ENCODE results near the gene STXBP5. TPM values are rescaled to one million over a fixed set of nuclear protein-coding genes. Genes with fewer than 3 reads are reported as not detected.

STXBP5 gene
- total RNA-seq, 1 donor from 2014 or later = 14.4 TPM

DNA sequence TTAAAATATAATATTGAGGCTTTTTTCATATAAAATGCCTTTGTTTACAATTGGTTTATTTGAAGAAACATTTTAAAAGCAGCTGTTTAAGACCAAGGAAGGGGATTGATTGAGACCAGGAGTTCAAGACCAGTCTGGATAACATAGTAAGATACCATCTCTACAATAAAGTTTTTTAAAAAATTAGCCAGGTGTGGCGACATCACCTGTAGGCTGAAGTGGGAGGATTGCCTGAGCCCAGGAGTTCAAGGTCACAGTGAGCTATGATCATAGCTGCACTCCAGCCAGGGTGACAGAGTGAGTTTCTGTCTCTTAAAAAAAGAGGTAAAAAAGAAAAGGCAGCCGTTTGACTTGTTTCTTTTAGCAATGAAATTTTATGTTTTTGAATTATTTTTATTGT lies 117.0 kb downstream of the STXBP5 start:
- TF ChIP-seq, protein P1, sequence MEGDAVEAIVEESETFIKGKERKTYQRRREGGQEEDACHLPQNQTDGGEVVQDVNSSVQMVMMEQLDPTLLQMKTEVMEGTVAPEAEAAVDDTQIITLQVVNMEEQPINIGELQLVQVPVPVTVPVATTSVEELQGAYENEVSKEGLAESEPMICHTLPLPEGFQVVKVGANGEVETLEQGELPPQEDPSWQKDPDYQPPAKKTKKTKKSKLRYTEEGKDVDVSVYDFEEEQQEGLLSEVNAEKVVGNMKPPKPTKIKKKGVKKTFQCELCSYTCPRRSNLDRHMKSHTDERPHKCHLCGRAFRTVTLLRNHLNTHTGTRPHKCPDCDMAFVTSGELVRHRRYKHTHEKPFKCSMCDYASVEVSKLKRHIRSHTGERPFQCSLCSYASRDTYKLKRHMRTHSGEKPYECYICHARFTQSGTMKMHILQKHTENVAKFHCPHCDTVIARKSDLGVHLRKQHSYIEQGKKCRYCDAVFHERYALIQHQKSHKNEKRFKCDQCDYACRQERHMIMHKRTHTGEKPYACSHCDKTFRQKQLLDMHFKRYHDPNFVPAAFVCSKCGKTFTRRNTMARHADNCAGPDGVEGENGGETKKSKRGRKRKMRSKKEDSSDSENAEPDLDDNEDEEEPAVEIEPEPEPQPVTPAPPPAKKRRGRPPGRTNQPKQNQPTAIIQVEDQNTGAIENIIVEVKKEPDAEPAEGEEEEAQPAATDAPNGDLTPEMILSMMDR (IDR thresholded peaks at IDR 0.05; ENCODE audit: borderline replicate concordance) = no peak
- Histone ChIP-seq H3K4me3 (no peak overlapping the region), H3K27me3 (ENCODE audit: low read depth) (no peaks in the 10 kb centered on the region), H3K4me1 (no peaks in the 10 kb centered on the region), H3K9me3 (replicated peaks) (no peaks in the 10 kb centered on the region), H3K36me3 (peaks cover 66% of the 10 kb centered on the region), H3K27ac (replicated peaks) (no peak overlapping the region)
- DNase-seq = no peak
- intact Hi-C loops (cut with micrococcal nuclease) = no loop called here

DNA sequence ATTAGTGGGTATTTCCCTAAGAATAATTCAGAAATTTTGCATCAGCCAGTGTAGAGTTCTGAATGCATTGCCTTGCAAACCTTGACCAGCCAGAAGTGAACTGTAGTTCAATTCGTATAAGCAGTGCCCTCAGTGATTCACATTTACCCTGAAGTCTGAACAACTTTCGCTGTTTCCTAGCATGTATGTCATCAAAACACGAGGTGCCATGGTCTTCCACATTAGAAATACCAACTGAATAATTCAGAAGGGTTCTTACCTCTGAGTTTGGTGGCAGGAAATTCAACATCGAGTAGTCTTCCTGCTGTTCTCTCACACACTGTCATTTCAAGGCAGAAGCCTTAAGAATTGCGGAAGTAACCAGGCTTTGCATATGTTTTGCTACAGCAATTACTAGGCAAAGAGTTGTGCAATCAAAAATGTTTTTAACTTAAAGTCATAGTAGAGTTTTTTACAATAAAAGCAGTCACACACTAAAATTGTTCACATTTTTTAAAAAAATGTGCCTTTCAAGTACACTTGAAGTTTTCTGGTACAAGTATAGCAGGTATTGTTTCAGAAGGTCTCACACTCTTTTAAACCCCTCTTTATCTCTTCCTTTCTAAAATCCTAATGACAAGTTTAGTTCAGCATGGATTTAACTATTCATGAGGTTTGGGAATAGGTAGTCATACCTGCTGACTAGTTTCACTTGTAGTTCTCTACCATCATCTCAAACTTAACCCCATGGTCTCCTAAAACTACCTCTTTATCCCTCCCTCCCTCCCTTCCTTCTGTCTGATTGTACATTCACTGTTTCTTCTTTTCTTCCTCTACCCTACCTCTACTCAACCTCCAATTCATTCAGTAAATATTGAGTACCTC lies 118.3 kb downstream of the STXBP5 start:
- no peak overlapping the region for H3K27ac ChIP-seq (replicated peaks)
- H3K36me3 ChIP-seq = peaks cover 66% of the 10 kb centered on the region
- H3K4me1 ChIP-seq = no peaks in the 10 kb centered on the region

DNA sequence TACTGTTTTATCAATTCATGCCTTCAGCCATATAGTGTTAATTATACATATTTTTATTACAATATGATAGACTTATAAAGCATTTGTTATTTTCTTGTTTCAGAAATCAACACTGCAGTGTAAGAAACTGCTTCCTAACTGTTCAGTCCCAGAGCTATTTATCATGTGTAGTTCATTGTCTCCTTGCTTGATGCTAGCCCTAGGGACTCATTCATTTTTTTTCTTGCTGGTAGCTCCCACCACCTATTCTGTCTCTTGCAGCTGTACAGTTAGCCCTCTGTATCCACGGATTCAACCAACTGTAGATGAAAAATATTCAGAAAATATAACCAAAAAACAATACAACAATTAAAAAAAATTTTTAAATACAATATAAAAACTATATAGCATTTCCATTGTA lies 121.3 kb downstream of the STXBP5 start:
- intact Hi-C loops (cut with micrococcal nuclease) = no loop called here
- no peaks in the 10 kb centered on the region for H3K4me1 ChIP-seq
- no peaks in the 10 kb centered on the region for H3K27me3 ChIP-seq (ENCODE audit: low read depth)
- H3K27ac ChIP-seq (replicated peaks) = no peak overlapping the region
- H3K36me3 ChIP-seq = peaks cover 65% of the 10 kb centered on the region
- no peaks in the 10 kb centered on the region for H3K9me3 ChIP-seq (replicated peaks)
- H3K4me3 ChIP-seq = no peak overlapping the region
- DNase-seq = no peak
- TF ChIP-seq, protein P1 (IDR thresholded peaks at IDR 0.05; ENCODE audit: borderline replicate concordance) = no peak

More for the DNA sequence above, 118.3 kb downstream of the STXBP5 start:
- TF ChIP-seq, protein P1 (IDR thresholded peaks at IDR 0.05; ENCODE audit: borderline replicate concordance) = no peak
- intact Hi-C loops (cut with micrococcal nuclease) = no loop called here
- no peak for DNase-seq
- no peaks in the 10 kb centered on the region for H3K9me3 ChIP-seq (replicated peaks)
- no peak overlapping the region for H3K4me3 ChIP-seq
- no peaks in the 10 kb centered on the region for H3K27me3 ChIP-seq (ENCODE audit: low read depth)

DNA sequence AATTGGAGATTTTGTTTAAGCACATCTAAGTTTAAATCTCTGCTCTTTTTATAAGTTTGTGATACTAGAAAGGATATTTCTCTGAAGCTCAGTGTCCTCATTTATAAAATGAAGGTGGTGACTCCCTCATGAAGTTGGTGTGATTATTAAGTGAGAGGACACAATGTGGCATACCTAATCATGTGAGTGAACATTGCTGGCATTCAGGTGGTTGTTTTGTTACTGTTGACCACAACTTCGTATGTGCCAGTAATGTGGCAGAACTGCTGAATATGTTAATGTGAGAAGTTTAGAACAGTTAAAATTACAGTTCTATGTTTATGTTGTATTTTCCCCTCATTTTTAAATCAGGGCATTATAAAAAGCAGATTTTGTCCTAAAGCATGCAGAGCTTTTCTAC lies 127.2 kb downstream of the STXBP5 start:
- no peak overlapping the region for H3K27ac ChIP-seq (replicated peaks)
- H3K36me3 ChIP-seq = peaks cover 52% of the 10 kb centered on the region
- no peaks in the 10 kb centered on the region for H3K4me1 ChIP-seq
- DNase-seq = no peak
- intact Hi-C loops (cut with micrococcal nuclease) = no loop called here
- no peak overlapping the region for H3K4me3 ChIP-seq
- H3K27me3 ChIP-seq (ENCODE audit: low read depth) = no peaks in the 10 kb centered on the region
- TF ChIP-seq, protein P1 (IDR thresholded peaks at IDR 0.05; ENCODE audit: borderline replicate concordance) = no peak
- H3K9me3 ChIP-seq (replicated peaks) = no peaks in the 10 kb centered on the region

DNA sequence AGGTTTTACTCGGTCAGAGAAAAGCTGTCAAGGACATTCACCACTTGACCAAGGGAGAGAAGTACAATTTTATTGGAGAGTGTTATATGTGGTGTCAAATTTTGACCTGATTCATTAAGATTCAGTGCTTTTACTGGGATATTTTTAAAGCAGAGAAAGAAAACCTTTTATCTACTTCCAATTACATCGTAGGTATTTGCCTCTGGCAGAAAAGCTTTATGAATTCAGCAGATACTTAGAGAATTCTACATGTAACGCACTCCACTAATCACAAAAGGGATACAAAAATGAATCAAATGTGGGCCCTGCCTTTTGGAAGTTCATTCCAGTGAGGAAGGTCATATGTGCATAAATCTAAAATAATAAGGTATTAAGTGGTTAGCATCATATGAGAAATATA lies 133.7 kb downstream of the STXBP5 start:
- H3K9me3 ChIP-seq (replicated peaks) = no peaks in the 10 kb centered on the region
- no peak overlapping the region for H3K27ac ChIP-seq (replicated peaks)
- intact Hi-C loops (cut with micrococcal nuclease) = no loop called here
- H3K27me3 ChIP-seq (ENCODE audit: low read depth) = no peaks in the 10 kb centered on the region
- no peaks in the 10 kb centered on the region for H3K4me1 ChIP-seq
- no peak overlapping the region for H3K4me3 ChIP-seq
- DNase-seq = no peak
- peaks cover 28% of the 10 kb centered on the region for H3K36me3 ChIP-seq
- TF ChIP-seq, protein P1 (IDR thresholded peaks at IDR 0.05; ENCODE audit: borderline replicate concordance) = no peak

All from left ventricle myocardium inferior (tissue), 1 donor.